ENCODE results near the gene SUN5. TPM values are rescaled to one million over a fixed set of nuclear protein-coding genes. Genes with fewer than 3 reads are reported as not detected.

SUN5 gene
- total and polyA plus RNA-seq, 5 donors from 2014 or later = not detected

- peaks cover 5% of the 10 kb centered on the region in 2 experiments for H3K9me3 ChIP-seq (ENCODE audit: control insufficient read depth in 2 of 2, low read length in 2 of 2)
- no peak overlapping the region for H3K27ac ChIP-seq (ENCODE audit: insufficient read depth, low read length, poor library complexity, severe bottlenecking)
- H3K36me3 ChIP-seq (ENCODE audit: control insufficient read depth, insufficient read depth, low read length) = no peaks in the 10 kb centered on the region
- H3K4me1 ChIP-seq (ENCODE audit: control insufficient read depth, insufficient read depth, low read length, poor library complexity, severe bottlenecking) = no peaks in the 10 kb centered on the region
- H3K27me3 ChIP-seq (ENCODE audit: control insufficient read depth, insufficient read depth, low read length) = no peaks in the 10 kb centered on the region
- H3K27ac Mint-ChIP-seq = peak overlapping the region in 1 of 3 donors; percentile 38
- ATAC-seq (ENCODE audit: low read depth in 2 of 2) = no peak
- H3K4me1 Mint-ChIP-seq = peaks cover 0 to 3% (median 1%) of the 10 kb centered on the region in 4 donors
- no peak overlapping the region for H3K4me3 ChIP-seq (ENCODE audit: low read depth, low read length)
- no peak overlapping the region for H3K4me3 Mint-ChIP-seq
- peaks cover 0 to 11% (median 5%) of the 10 kb centered on the region in 7 donors for H3K9me3 Mint-ChIP-seq
- H3K27me3 Mint-ChIP-seq = peaks cover 5% of the 10 kb centered on the region
- DNase-seq = no peak
- H3K36me3 Mint-ChIP-seq = peaks cover 4% of the 10 kb centered on the region
These were observed 38.2 kb upstream of the SUN5 start for GRCh38 chr20:33042430-33042829.

- Mint-ChIP-seq H3K27ac (no peak overlapping the region), H3K27me3 (peaks cover 5% of the 10 kb centered on the region), H3K4me1 (peaks cover 0 to 3% (median 1%) of the 10 kb centered on the region in 4 donors), H3K36me3 (no peaks in the 10 kb centered on the region), H3K9me3 (peaks cover 0 to 5% (median 0%) of the 10 kb centered on the region in 7 donors), H3K4me3 (no peak overlapping the region)
- H3K4me1 ChIP-seq (ENCODE audit: control insufficient read depth, insufficient read depth, low read length, poor library complexity, severe bottlenecking) = no peaks in the 10 kb centered on the region
- H3K9me3 ChIP-seq (ENCODE audit: control insufficient read depth in 2 of 2, low read length in 2 of 2) = peaks cover 0 to 2% of the 10 kb centered on the region in 2 experiments
- no peak overlapping the region for H3K27ac ChIP-seq (ENCODE audit: insufficient read depth, low read length, poor library complexity, severe bottlenecking)
- no peaks in the 10 kb centered on the region for H3K36me3 ChIP-seq (ENCODE audit: control insufficient read depth, insufficient read depth, low read length)
- no peak for DNase-seq
- no peaks in the 10 kb centered on the region for H3K27me3 ChIP-seq (ENCODE audit: control insufficient read depth, insufficient read depth, low read length)
- no peak for ATAC-seq (ENCODE audit: low read depth in 2 of 2)
- H3K4me3 ChIP-seq (ENCODE audit: low read depth, low read length) = no peak overlapping the region
These were observed 34.0 kb upstream of the SUN5 start for GRCh38 chr20:33038243-33038642.

GRCh38 chr20:33037456-33037855 is 33.2 kb upstream of the SUN5 start:
- Mint-ChIP-seq H3K4me3 (no peak overlapping the region), H3K27me3 (peaks cover 5% of the 10 kb centered on the region), H3K9me3 (peaks cover 0 to 8% (median 1%) of the 10 kb centered on the region in 7 donors), H3K27ac (no peak overlapping the region), H3K36me3 (no peaks in the 10 kb centered on the region), H3K4me1 (peaks cover 0 to 3% (median 1%) of the 10 kb centered on the region in 4 donors)
- Histone ChIP-seq H3K27me3 (ENCODE audit: control insufficient read depth, insufficient read depth, low read length) (no peaks in the 10 kb centered on the region), H3K36me3 (ENCODE audit: control insufficient read depth, insufficient read depth, low read length) (no peaks in the 10 kb centered on the region), H3K9me3 (ENCODE audit: control insufficient read depth in 2 of 2, low read length in 2 of 2) (peaks cover 0 to 2% of the 10 kb centered on the region in 2 experiments), H3K4me1 (ENCODE audit: control insufficient read depth, insufficient read depth, low read length, poor library complexity, severe bottlenecking) (no peaks in the 10 kb centered on the region), H3K4me3 (ENCODE audit: low read depth, low read length) (no peak overlapping the region), H3K27ac (ENCODE audit: insufficient read depth, low read length, poor library complexity, severe bottlenecking) (no peak overlapping the region)
- DNase-seq (no peak), ATAC-seq (ENCODE audit: low read depth in 2 of 2) (no peak)

GRCh38 chr20:33034901-33035492 is 30.8 kb upstream of the SUN5 start:
- Histone ChIP-seq H3K4me3 (ENCODE audit: low read depth, low read length) (no peak overlapping the region), H3K27me3 (ENCODE audit: control insufficient read depth, insufficient read depth, low read length) (no peaks in the 10 kb centered on the region), H3K4me1 (ENCODE audit: control insufficient read depth, insufficient read depth, low read length, poor library complexity, severe bottlenecking) (no peaks in the 10 kb centered on the region), H3K27ac (ENCODE audit: insufficient read depth, low read length, poor library complexity, severe bottlenecking) (no peak overlapping the region), H3K36me3 (ENCODE audit: control insufficient read depth, insufficient read depth, low read length) (no peaks in the 10 kb centered on the region), H3K9me3 (ENCODE audit: control insufficient read depth in 2 of 2, low read length in 2 of 2) (peaks cover 0 to 2% of the 10 kb centered on the region in 2 experiments)
- Mint-ChIP-seq H3K36me3 (no peaks in the 10 kb centered on the region), H3K27ac (peak overlapping the region in 1 of 3 donors; percentile 56), H3K4me3 (no peak overlapping the region), H3K27me3 (no peaks in the 10 kb centered on the region), H3K4me1 (peaks cover 0 to 3% (median 1%) of the 10 kb centered on the region in 4 donors), H3K9me3 (peaks cover 0 to 8% (median 1%) of the 10 kb centered on the region in 7 donors)
- no peak for ATAC-seq (ENCODE audit: low read depth in 2 of 2)
- DNase-seq = no peak

GRCh38 chr20:33034115-33034514 is 29.9 kb upstream of the SUN5 start:
- Mint-ChIP-seq H3K27me3 (no peaks in the 10 kb centered on the region), H3K4me3 (no peak overlapping the region), H3K36me3 (no peaks in the 10 kb centered on the region), H3K4me1 (peaks cover 0 to 3% (median 1%) of the 10 kb centered on the region in 4 donors), H3K27ac (no peak overlapping the region), H3K9me3 (peaks cover 0 to 8% (median 1%) of the 10 kb centered on the region in 7 donors)
- H3K36me3 ChIP-seq (ENCODE audit: control insufficient read depth, insufficient read depth, low read length) = no peaks in the 10 kb centered on the region
- no peak for DNase-seq
- H3K4me1 ChIP-seq (ENCODE audit: control insufficient read depth, insufficient read depth, low read length, poor library complexity, severe bottlenecking) = no peaks in the 10 kb centered on the region
- no peak overlapping the region for H3K27ac ChIP-seq (ENCODE audit: insufficient read depth, low read length, poor library complexity, severe bottlenecking)
- H3K4me3 ChIP-seq (ENCODE audit: low read depth, low read length) = no peak overlapping the region
- H3K27me3 ChIP-seq (ENCODE audit: control insufficient read depth, insufficient read depth, low read length) = no peaks in the 10 kb centered on the region
- peaks cover 0 to 2% of the 10 kb centered on the region in 2 experiments for H3K9me3 ChIP-seq (ENCODE audit: control insufficient read depth in 2 of 2, low read length in 2 of 2)
- no peak for ATAC-seq (ENCODE audit: low read depth in 2 of 2)

GRCh38 chr20:33033381-33033780 is 29.1 kb upstream of the SUN5 start:
- no peak for ATAC-seq (ENCODE audit: low read depth in 2 of 2)
- peaks cover 0 to 8% (median 1%) of the 10 kb centered on the region in 7 donors for H3K9me3 Mint-ChIP-seq
- Histone ChIP-seq H3K4me3 (ENCODE audit: low read depth, low read length) (no peak overlapping the region), H3K4me1 (ENCODE audit: control insufficient read depth, insufficient read depth, low read length, poor library complexity, severe bottlenecking) (no peaks in the 10 kb centered on the region), H3K27ac (ENCODE audit: insufficient read depth, low read length, poor library complexity, severe bottlenecking) (no peak overlapping the region), H3K27me3 (ENCODE audit: control insufficient read depth, insufficient read depth, low read length) (no peaks in the 10 kb centered on the region), H3K36me3 (ENCODE audit: control insufficient read depth, insufficient read depth, low read length) (no peaks in the 10 kb centered on the region), H3K9me3 (ENCODE audit: control insufficient read depth in 2 of 2, low read length in 2 of 2) (peaks cover 0 to 2% of the 10 kb centered on the region in 2 experiments)
- H3K4me3 Mint-ChIP-seq = no peak overlapping the region
- H3K4me1 Mint-ChIP-seq = peaks cover 0 to 3% (median 1%) of the 10 kb centered on the region in 4 donors
- DNase-seq = no peak
- H3K27me3 Mint-ChIP-seq = no peaks in the 10 kb centered on the region
- H3K36me3 Mint-ChIP-seq = no peaks in the 10 kb centered on the region
- H3K27ac Mint-ChIP-seq = no peak overlapping the region

- Mint-ChIP-seq H3K4me3 (no peak overlapping the region), H3K27ac (no peak overlapping the region), H3K4me1 (no peaks in the 10 kb centered on the region), H3K9me3 (peaks cover 0 to 8% (median 1%) of the 10 kb centered on the region in 7 donors), H3K27me3 (no peaks in the 10 kb centered on the region), H3K36me3 (no peaks in the 10 kb centered on the region)
- Histone ChIP-seq H3K27ac (ENCODE audit: insufficient read depth, low read length, poor library complexity, severe bottlenecking) (no peak overlapping the region), H3K27me3 (ENCODE audit: control insufficient read depth, insufficient read depth, low read length) (no peaks in the 10 kb centered on the region), H3K9me3 (ENCODE audit: control insufficient read depth in 2 of 2, low read length in 2 of 2) (peaks cover 0 to 2% of the 10 kb centered on the region in 2 experiments), H3K4me1 (ENCODE audit: control insufficient read depth, insufficient read depth, low read length, poor library complexity, severe bottlenecking) (no peaks in the 10 kb centered on the region), H3K36me3 (ENCODE audit: control insufficient read depth, insufficient read depth, low read length) (no peaks in the 10 kb centered on the region), H3K4me3 (ENCODE audit: low read depth, low read length) (no peak overlapping the region)
- no peak for DNase-seq
- no peak for ATAC-seq (ENCODE audit: low read depth in 2 of 2)
These were observed 28.3 kb upstream of the SUN5 start for GRCh38 chr20:33032555-33032954.

GRCh38 chr20:33031531-33031930 is 27.3 kb upstream of the SUN5 start, which contains the start of gene BPIFB6:
Gene BPIFB6 (plus strand): TSS chr20:33031648. CDS start chr20:33031648, 0 bp downstream.
- Histone ChIP-seq H3K9me3 (ENCODE audit: control insufficient read depth in 2 of 2, low read length in 2 of 2) (peaks cover 0 to 2% of the 10 kb centered on the region in 2 experiments), H3K4me1 (ENCODE audit: control insufficient read depth, insufficient read depth, low read length, poor library complexity, severe bottlenecking) (no peaks in the 10 kb centered on the region), H3K27ac (ENCODE audit: insufficient read depth, low read length, poor library complexity, severe bottlenecking) (no peak within 1 kb of the TSS), H3K4me3 (ENCODE audit: low read depth, low read length) (no peak within 1 kb of the TSS), H3K36me3 (ENCODE audit: control insufficient read depth, insufficient read depth, low read length) (no peaks in the 10 kb centered on the region), H3K27me3 (ENCODE audit: control insufficient read depth, insufficient read depth, low read length) (no peaks in the 10 kb centered on the region)
- ATAC-seq (ENCODE audit: low read depth in 2 of 2) (no peak), DNase-seq (no peak)
- Mint-ChIP-seq H3K4me3 (no peak within 1 kb of the TSS), H3K9me3 (peaks cover 0 to 8% (median 1%) of the 10 kb centered on the region in 7 donors), H3K27ac (no peak within 1 kb of the TSS), H3K36me3 (no peaks in the 10 kb centered on the region), H3K27me3 (no peaks in the 10 kb centered on the region), H3K4me1 (no peaks in the 10 kb centered on the region)
